HEK293T (cell line): ENCODE results near the gene CRCP.

ENCODE experiments used
- ARNT ChIP-seq: fragments of 450-650 bp; IDR thresholded peaks from 2 replicates; pipeline ENCODE4 v1.6.1; 2017; ENCODE audit warnings: mild to moderate bottlenecking
- BHLHE40 ChIP-seq: fragments of 450-650 bp; IDR thresholded peaks from 2 replicates; pipeline ENCODE4 v1.6.1; 2016; ENCODE audit warnings: mild to moderate bottlenecking, moderate library complexity, borderline replicate concordance
- CTBP1 ChIP-seq: fragments of 450-650 bp; IDR thresholded peaks from 2 replicates; pipeline ENCODE4 v1.6.1; 2016; ENCODE audit warnings: borderline replicate concordance
- ELF4 ChIP-seq: fragments of 450-650 bp; IDR thresholded peaks from 2 replicates; pipeline ENCODE4 v1.6.1; 2017; ENCODE audit warnings: antibody characterized with exemption
- FOXA1 ChIP-seq: fragments of 450-650 bp; IDR thresholded peaks from 2 replicates; pipeline ENCODE4 v1.6.1; 2016; ENCODE audit warnings: mild to moderate bottlenecking
- FOXK2 ChIP-seq: fragments of 450-650 bp; IDR thresholded peaks from 2 replicates; pipeline ENCODE4 v1.6.1; 2016; ENCODE audit warnings: mild to moderate bottlenecking
- FOXM1 ChIP-seq: fragments of 450-650 bp; IDR thresholded peaks from 2 replicates; pipeline ENCODE4 v1.6.1; 2017; ENCODE audit warnings: mild to moderate bottlenecking, borderline replicate concordance
- HDGF ChIP-seq: fragments of 450-650 bp; IDR thresholded peaks from 2 replicates; pipeline ENCODE4 v1.6.1; 2017; ENCODE audit warnings: antibody characterized with exemption, borderline replicate concordance
- LEF1 ChIP-seq: fragments of 450-650 bp; IDR thresholded peaks from 2 replicates; pipeline ENCODE4 v1.6.1; 2017; ENCODE audit warnings: mild to moderate bottlenecking, borderline replicate concordance
- NFRKB ChIP-seq: fragments of 450-650 bp; IDR thresholded peaks from 2 replicates; pipeline ENCODE4 v1.6.1; 2016; ENCODE audit warnings: mild to moderate bottlenecking, moderate library complexity
- SP1 ChIP-seq: fragments of 450-650 bp; IDR thresholded peaks from 2 replicates; pipeline ENCODE4 v1.6.1; 2017
- SUZ12 ChIP-seq: fragments of 450-650 bp; IDR thresholded peaks from 2 replicates; pipeline ENCODE4 v1.6.1; 2016; ENCODE audit warnings: mild to moderate bottlenecking
- TARDBP ChIP-seq: fragments of 450-650 bp; IDR thresholded peaks from 2 replicates; pipeline ENCODE4 v1.6.1; 2016
- TF ChIP-seq, protein P1 (sequence below): fragments of 450-650 bp; IDR thresholded peaks from 2 replicates; pipeline ENCODE4 v1.6.1; 2016

DNA sequence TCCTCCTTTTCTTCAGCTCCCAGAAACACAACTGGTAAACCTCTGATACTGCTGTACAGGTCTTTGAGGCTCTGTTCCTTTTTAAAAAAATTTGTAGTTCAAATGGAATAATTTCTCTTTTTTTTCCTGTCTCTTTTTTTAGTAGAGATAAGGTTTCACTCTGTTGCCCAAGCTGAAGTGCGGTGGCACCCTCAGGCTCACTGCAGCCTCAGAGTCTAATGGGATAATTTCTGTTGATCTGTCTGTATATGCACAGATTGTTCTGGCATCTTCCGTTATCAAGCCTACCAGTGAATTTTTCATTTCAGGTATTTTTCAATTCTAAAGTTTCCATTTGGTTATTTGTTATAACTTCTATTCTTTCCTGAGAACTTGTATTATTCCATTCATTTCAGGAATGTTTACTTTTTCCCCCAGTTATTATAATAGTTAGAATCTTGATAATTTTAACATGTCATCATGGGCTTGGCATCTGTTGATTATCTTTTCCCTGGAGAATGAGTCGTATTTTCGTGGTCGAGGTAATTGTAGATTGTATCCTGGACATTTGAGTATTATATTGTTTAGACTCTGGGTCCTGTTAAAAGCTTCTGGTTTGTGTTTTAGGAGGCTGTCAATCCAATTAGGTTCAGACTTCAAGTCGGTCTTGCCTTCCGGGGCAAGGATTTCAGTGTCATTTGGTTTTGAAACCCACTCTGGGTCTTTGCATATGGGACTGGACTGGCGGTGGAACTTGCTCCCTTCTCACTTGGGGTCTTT lies 24.5 kb downstream of the CRCP start:
- TF ChIP-seq FOXA1: no peak
- no peak for TF ChIP-seq CTBP1
- no peak for TF ChIP-seq BHLHE40
- no peak for TF ChIP-seq ELF4
- TF ChIP-seq, protein P1, sequence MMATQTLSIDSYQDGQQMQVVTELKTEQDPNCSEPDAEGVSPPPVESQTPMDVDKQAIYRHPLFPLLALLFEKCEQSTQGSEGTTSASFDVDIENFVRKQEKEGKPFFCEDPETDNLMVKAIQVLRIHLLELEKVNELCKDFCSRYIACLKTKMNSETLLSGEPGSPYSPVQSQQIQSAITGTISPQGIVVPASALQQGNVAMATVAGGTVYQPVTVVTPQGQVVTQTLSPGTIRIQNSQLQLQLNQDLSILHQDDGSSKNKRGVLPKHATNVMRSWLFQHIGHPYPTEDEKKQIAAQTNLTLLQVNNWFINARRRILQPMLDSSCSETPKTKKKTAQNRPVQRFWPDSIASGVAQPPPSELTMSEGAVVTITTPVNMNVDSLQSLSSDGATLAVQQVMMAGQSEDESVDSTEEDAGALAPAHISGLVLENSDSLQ: no peak
- TF ChIP-seq TARDBP: no peak
- TF ChIP-seq ARNT: no peak
- no peak for TF ChIP-seq HDGF
- no peak for TF ChIP-seq FOXK2
- no peak for TF ChIP-seq LEF1
- no peak for TF ChIP-seq FOXM1
- no peak for TF ChIP-seq NFRKB
- no peak for TF ChIP-seq SUZ12
- no peak for TF ChIP-seq SP1
